Measurements from ENCODE around the gene GPRC5D. TPM values are rescaled to one million over a fixed set of nuclear protein-coding genes. Genes with fewer than 3 reads are reported as not detected.

Gene GPRC5D
- not detected for total RNA-seq

DNA sequence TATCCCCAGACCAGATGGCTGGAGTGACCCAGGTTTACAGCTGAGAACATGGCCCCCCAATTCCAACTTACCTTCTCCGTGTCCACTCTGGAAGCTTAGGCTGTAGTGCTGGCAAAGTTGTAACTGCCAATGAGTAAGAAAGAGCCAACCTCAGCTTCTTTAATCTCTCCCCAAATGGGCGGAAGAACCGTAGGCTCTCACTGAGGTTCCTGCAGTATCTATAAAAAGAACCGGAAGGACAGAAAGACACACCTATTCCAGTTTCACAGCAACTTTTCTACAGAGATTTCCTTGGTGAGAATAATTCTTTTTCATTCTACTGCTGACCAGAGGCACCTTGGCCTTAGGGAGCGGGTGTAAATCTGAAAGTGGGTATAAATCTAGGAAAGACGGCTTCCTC, at the start of gene GPRC5D:
TSS of gene GPRC5D (minus strand) at position 135 of the 400 bp plus-strand sequence. CDS start 1,786 bp downstream, outside the sequence.
- DNase-seq (ENCODE audit: low spot score) = no peak

GRCh38 chr12:13001775-13002040, 49.7 kb upstream of the GPRC5D start:
- DNase-seq (ENCODE audit: low spot score) = no peak

- DNase-seq (ENCODE audit: low spot score) = peak; percentile 26
These were observed 49.2 kb upstream of the GPRC5D start for GRCh38 chr12:13000925-13001774.

DNA sequence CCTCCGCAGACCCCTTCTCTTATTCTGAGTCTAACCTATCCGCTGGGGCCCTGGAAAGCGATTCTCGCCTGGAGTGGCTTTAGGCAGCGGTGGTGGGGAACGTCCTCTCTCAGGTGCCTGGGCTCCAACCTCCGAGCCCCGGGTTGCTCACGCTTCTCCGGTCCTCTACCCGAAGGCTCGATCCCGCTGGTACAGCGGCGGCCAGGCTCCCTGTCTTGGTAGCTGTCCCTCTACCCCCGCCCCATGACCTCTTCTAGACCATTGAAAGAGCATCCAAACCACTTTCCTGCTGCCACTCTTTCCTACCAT, 48.6 kb upstream of the GPRC5D start:
- no peak for DNase-seq (ENCODE audit: low spot score)

- peak; percentile 95 for DNase-seq (ENCODE audit: low spot score)
These were observed 48.1 kb upstream of the GPRC5D start, which contains the start of gene HEBP1 for GRCh38 chr12:12999959-13000615. Gene HEBP1 (minus strand): TSS chr12:13000265. CDS start chr12:13000114, 151 bp downstream.

- peak; percentile 22 for DNase-seq (ENCODE audit: low spot score)
These were observed 47.4 kb upstream of the GPRC5D start for GRCh38 chr12:12999271-12999958.

GRCh38 chr12:12998248-12998647, 46.3 kb upstream of the GPRC5D start:
- DNase-seq (ENCODE audit: low spot score) = no peak

GRCh38 chr12:12997734-12998133, 45.8 kb upstream of the GPRC5D start:
- no peak for DNase-seq (ENCODE audit: low spot score)

GRCh38 chr12:12997156-12997555, 45.2 kb upstream of the GPRC5D start:
- no peak for DNase-seq (ENCODE audit: low spot score)

DNA sequence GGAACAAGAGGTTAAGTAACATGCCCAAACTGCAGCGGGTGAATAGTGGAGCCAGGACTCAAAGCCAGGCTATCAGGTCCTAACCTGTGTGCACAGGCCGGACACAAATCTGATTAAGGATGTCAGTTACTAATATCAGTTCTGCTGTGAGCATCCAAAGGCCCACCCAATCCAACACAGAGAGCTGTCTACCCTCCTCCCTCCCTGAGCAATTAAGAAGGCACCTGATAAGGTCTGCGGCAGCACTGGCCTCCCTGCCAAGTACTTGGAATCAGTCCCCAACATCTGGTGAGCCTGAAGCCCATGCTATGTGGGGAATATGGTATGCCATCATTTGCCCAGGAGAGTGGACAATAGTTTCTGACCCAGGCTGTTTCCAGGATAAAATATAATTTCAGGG, 44.2 kb upstream of the GPRC5D start:
- DNase-seq (ENCODE audit: low spot score) = no peak

DNA sequence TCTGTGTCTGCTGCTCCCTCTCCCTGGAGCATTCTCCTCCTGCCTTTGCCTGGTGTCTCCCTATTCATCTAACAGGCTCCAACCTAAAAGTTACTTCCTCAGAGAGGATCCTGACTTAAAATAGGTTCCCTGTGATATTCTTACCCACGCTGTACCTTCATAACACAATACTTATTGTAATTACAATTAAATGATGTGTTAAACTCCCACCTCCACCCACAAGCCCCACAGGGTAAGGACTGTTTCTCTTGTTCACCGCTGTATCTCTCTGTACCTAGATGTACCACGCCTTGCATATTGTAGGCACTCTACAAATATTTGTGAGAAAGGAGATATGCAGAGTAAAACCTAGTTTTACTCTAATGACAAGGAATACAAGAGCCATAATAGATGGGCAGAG, 43.1 kb upstream of the GPRC5D start:
- DNase-seq (ENCODE audit: low spot score) = no peak

DNA sequence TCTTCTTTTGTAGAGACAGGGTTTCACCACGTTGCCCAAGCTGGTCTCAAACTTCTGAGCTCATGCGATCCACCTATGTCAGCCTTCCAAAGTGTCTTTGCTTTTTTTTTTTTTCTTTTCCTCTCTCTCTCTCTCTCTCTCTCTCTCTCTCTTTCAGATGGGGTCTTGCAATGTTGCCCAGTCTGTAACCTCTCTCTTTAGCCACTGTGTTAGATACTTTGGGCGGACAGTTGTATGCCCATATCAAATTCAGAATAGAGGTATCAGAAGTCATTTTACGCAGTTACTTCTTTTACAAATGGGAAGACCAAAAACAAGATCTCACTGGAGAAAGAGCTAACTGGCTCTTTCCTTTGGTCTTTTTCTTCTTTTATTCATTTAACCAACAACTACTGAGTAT, 41.4 kb upstream of the GPRC5D start:
- no peak for DNase-seq (ENCODE audit: low spot score)

- DNase-seq (ENCODE audit: low spot score) = peak; percentile 22
These were observed 40.6 kb upstream of the GPRC5D start for GRCh38 chr12:12992418-12993130.

GRCh38 chr12:12990700-12991468, 38.9 kb upstream of the GPRC5D start:
- DNase-seq (ENCODE audit: low spot score) = no peak

GRCh38 chr12:12987421-12987820, 35.5 kb upstream of the GPRC5D start:
- no peak for DNase-seq (ENCODE audit: low spot score)

DNA sequence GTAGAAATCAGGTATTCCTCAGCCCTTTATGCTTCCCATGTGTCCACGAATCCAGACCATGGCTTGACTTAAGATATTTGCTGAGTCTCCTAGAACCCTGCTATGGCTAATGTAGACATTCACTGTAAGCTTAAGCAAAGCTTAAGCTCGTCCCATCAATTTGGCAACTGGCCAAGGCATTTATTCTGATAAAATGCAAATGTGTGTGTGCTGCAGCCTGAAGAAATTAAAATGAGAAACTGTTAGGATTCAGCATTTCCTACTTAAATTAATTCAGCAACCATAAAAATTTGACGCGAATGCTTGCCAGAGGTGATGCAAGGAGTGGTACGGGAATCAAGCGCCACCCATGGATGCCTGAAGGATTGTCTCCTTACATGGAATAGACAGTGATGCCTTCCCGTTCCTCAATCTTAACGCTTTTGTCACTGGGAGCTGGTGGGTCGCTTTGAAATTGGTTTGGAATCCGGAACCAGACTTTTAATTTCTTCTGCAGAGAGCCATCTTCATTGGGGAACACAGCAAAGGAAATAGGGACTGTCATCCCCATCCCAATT, 34.9 kb upstream of the GPRC5D start:
- no peak for DNase-seq (ENCODE audit: low spot score)

DNA sequence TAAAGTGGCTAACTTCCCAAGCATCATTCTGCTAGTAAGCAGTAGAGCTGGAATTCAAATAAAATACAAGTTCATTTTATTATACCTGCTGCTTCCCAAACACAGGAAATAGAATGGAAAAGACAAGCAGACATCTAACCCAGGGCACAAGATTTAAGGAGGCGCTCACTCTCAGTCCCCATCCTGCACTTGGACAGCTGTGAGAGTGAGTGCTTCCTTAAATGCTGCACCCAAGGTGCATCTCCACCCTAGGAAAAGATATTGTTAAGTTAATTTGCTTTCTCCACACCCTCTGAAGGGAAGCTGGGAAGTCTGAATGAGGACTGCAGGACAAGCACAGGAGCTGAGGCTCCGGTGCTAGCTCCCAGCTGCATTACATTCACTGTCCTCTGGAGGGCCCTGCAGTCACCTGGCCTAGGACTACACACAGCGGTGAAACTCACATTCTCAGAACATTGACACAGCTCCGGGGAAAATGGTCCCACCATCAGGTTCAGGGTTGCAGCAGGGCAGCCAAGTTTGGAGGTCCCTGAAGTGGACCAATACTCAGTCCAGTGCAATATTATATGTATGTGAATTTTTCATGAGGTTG, 33.9 kb upstream of the GPRC5D start:
- DNase-seq (ENCODE audit: low spot score) = no peak

DNA sequence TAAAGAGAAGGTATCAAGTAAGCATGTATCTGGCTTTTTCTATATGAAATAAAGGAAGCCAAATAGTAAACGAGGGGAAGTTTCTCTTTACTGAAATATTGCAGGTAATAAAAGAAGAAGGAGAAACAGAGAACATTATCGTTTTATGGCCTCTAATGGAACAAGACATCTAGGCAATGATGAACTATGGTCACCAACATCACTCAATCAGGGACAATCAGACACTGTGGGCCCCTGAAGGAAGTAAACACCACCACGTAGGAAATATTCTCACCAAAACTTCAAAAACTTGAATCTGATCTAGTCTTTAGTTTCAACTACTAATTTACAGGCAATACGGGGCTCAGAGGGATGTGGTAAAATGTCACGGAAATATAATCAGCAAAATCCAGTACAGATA, 32.2 kb upstream of the GPRC5D start:
- DNase-seq (ENCODE audit: low spot score) = no peak

DNA sequence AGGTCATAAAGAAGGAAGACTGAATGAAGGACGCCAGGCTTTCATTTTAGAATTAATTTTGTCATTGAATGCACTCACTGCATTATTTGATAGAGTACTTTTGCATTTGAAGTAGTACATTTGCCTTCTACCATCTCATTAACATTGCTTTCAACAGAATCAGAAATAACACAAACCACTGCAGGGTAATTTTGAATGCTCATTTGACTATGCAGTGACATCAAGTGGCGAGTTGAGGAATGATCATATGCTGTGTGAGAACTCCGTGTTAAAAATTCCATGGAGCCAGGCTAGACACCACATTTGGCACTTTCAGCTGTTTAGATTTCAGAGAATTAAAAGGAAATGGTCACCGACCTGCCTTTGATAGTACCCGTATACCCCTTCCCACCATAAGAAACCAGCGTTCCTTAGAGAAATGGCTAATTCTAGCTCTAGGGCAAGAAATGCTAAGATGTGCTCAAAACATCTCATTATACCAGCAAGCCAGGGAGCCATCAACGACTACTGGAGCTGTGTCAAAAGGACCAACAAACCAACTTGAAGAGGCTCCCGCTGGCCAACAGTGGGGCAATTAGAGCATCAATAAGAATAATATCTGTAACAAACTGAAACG, 31.6 kb upstream of the GPRC5D start:
- DNase-seq (ENCODE audit: low spot score) = peak; percentile 44

- DNase-seq (ENCODE audit: low spot score) = no peak
These were observed 30.4 kb upstream of the GPRC5D start for GRCh38 chr12:12982331-12982730.
